HepG2 (cell line): ENCODE results near the gene SMIM44. TPM values are rescaled to one million over a fixed set of nuclear protein-coding genes. Genes with fewer than 3 reads are reported as not detected.

ENCODE experiments used
- ATAC-seq: fragments of 200-7000 bp; cut with Tn5 transposase; 3 replicates; pipeline ENCODE4 v1.9.1; 2020; ENCODE audit warnings: mild to moderate bottlenecking, moderate library complexity
- BruUV-seq: library from RNA; stranded (reverse); fragments of 400-500 nt; replicated peaks from 2 replicates; lab custom pipeline; 2021; lab: Mats Ljungman, UMichigan
- CTCF ChIA-PET: fragments of 300-600 bp; formaldehyde crosslinking; extraction: SDS; loops from one replicate; lab custom pipeline; 2021; ENCODE audit warnings: low total read pairs, inconsistent platforms, low intra/inter-chr PET ratio; lab: Yijun Ruan, JAX
- POLR2A ChIA-PET: fragments of 350-600 bp; sonication (Branson Sonifier 250); formaldehyde crosslinking; loops from one replicate; lab custom pipeline; 2020; ENCODE audit warnings: antibody characterized with exemption, inconsistent platforms; lab: Yijun Ruan, JAX
- DNase-seq: peaks from one replicate; pipeline ENCODE4 v3.0.0-alpha.2; 2015; ENCODE audit warnings: low spot score
- FAIRE-seq: peaks from 3 replicates; lab custom pipeline; 2011; peaks lifted over from hg19 to GRCh38; lab: Jason Lieb, UNC
- H2AFZ ChIP-seq: one replicate; pipeline ENCODE4 v1.6.1; 2011; ENCODE audit warnings: low read length, inconsistent platforms
- H3K27ac ChIP-seq: fragments of 300-600 bp; 3 replicates; pipeline ENCODE4 v1.8.0; 2011; ENCODE audit warnings: mixed run types, mild to moderate bottlenecking, mixed read lengths, low read length, inconsistent platforms; ENCODE audit not compliant: insufficient read depth; ENCODE audit errors: extremely low read length
- H3K27me3 ChIP-seq, 2 experiments: fragments of 200-600 bp in 1 of 2; 2 replicates in 1 of 2; 3 replicates in 1 of 2; pipeline versions ENCODE4 v1.6.0 to v1.8.0; 2011; ENCODE audit warnings: low read length in 2 of 2, mild to moderate bottlenecking in 2 of 2, moderate library complexity in 2 of 2, inconsistent platforms in 1 of 2; ENCODE audit not compliant: insufficient read depth in 2 of 2, control insufficient read depth in 1 of 2
- H3K36me3 ChIP-seq, 2 experiments: fragments of 200-600 bp in 1 of 2; replicated peaks in 1 of 2; 2 replicates in 1 of 2; 3 replicates in 1 of 2; pipeline versions ENCODE4 v1.5.1 to v1.8.0; 2011; ENCODE audit warnings: low read length in 2 of 2, inconsistent platforms in 1 of 2; ENCODE audit not compliant: insufficient read depth in 2 of 2, control insufficient read depth in 1 of 2
- H3K4me1 ChIP-seq: 2 replicates; pipeline ENCODE4 v1.5.1; 2012; ENCODE audit warnings: low read length, inconsistent platforms; ENCODE audit not compliant: insufficient read depth
- H3K4me2 ChIP-seq: 2 replicates; pipeline ENCODE4 v1.6.0; 2011; ENCODE audit warnings: low read depth, low read length, inconsistent platforms
- H3K4me3 ChIP-seq, 3 experiments: fragments of 200-600 bp in 1 of 3; sonication (generic), shearing (Covaris generic) in 1 of 3; replicated peaks in 1 of 3; 2 replicates each; pipeline ENCODE4 v1.5.1; 2011 to 2016; ENCODE audit warnings: low read length in 3 of 3, inconsistent platforms in 2 of 3, low read depth in 2 of 3, mild to moderate bottlenecking in 2 of 3, control low read depth in 1 of 3, mixed read lengths in 1 of 3; ENCODE audit not compliant: insufficient read depth in 1 of 3
- H3K79me2 ChIP-seq: one replicate; pipeline ENCODE4 v1.6.1; 2011; ENCODE audit warnings: low read length, inconsistent platforms; ENCODE audit not compliant: insufficient read depth
- H3K9ac ChIP-seq: 2 replicates; pipeline ENCODE4 v1.6.0; 2011; ENCODE audit warnings: mild to moderate bottlenecking, low read depth, low read length, inconsistent platforms; ENCODE audit not compliant: insufficient read depth
- H3K9me3 ChIP-seq: 2 replicates; pipeline ENCODE4 v1.5.1; 2012; ENCODE audit warnings: mild to moderate bottlenecking, low read length
- H4K20me1 ChIP-seq: 2 replicates; pipeline ENCODE4 v1.6.0; 2011; ENCODE audit warnings: inconsistent platforms, mild to moderate bottlenecking, low read length, moderate library complexity; ENCODE audit not compliant: insufficient read depth
- DPF2 ChIP-seq: sonication (generic); formaldehyde crosslinking; IDR thresholded peaks from 2 replicates; pipeline ENCODE4 v1.4.0; 2020; ENCODE audit warnings: mild to moderate bottlenecking, low read depth, missing genetic modification reagents, borderline replicate concordance
- FOXO4 ChIP-seq: sonication (generic); formaldehyde crosslinking; conservative IDR thresholded peaks from 2 replicates; pipeline ENCODE4 v1.8.1; 2023; ENCODE audit warnings: missing genetic modification reagents
- HNRNPL ChIP-seq: fragments of 200-400 bp; formaldehyde crosslinking; IDR thresholded peaks from 2 replicates; pipeline ENCODE4 v1.6.1; 2017; ENCODE audit warnings: mild to moderate bottlenecking, low read depth, low read length
- NFE2 ChIP-seq: sonication (generic); formaldehyde crosslinking; IDR thresholded peaks from 2 replicates; pipeline ENCODE4 v1.4.0; 2020; ENCODE audit warnings: missing genetic modification reagents
- RXRA ChIP-seq: sonication (generic); formaldehyde crosslinking; IDR thresholded peaks from 2 replicates; pipeline ENCODE4 v1.5.1; 2020; ENCODE audit warnings: missing genetic modification reagents
- THAP11 ChIP-seq: IDR thresholded peaks from 2 replicates; pipeline ENCODE4 v1.6.1; 2016; ENCODE audit warnings: missing biosample characterization, missing genetic modification reagents
- ZNF264 ChIP-seq: sonication (generic); formaldehyde crosslinking; IDR thresholded peaks from 2 replicates; pipeline ENCODE4 v1.4.0; 2020; ENCODE audit warnings: missing genetic modification reagents
- ZNF329 ChIP-seq: sonication (generic); formaldehyde crosslinking; IDR thresholded peaks from 2 replicates; pipeline ENCODE4 v1.9.0; 2021; ENCODE audit warnings: low read depth, mild to moderate bottlenecking, missing genetic modification reagents
- WGBS: methylation state at CpG from one replicate; pipeline ENCODE4 v1.1.6; 2017; ENCODE audit warnings: low lambda C conversion rate; 5-methylcytosine and 5-hydroxymethylcytosine counted together
- in situ Hi-C: cut with HindIII; loops from 2 replicates; pipeline ENCODE4 v1.10.0; 2017; ENCODE audit warnings: low pct_unique_long_range_greater_than_20kb; ENCODE audit not compliant: extremely low pct_ligation_motif_present
- intact Hi-C: fragments of 100-400 bp; cut with micrococcal nuclease; formaldehyde crosslinking; loops from one replicate; pipeline ENCODE4 v1.10.0; 2022; ENCODE audit not compliant: unreplicated experiment
- polyA plus RNA-seq, 8 experiments: library from polyadenylated mRNA; depleted of rRNA in 3 of 8; stranded (reverse) in 7 of 8; unstranded in 1 of 8; fragments of >200 nt; fragmentation: Illumina TruSeq in 4 of 8; extraction: Trizol in 4 of 8; gene quantifications; 2 replicates each; pipeline versions ENCODE4 v1.2.1 to v1.2.3, GENCODE V29; 2011 to 2016; ENCODE audit warnings: low read depth in 4 of 8, missing spikeins in 1 of 8, mixed read lengths in 1 of 8; ENCODE audit not compliant: insufficient read depth in 1 of 8
- total RNA-seq, 5 experiments: library from RNA; depleted of rRNA; stranded (reverse); fragments of >200 nt; fragmentation: Illumina TruSeq; extraction: Trizol; gene quantifications; 2 replicates each; pipeline ENCODE4 v1.2.3, GENCODE V29; 2016; ENCODE audit warnings: low read depth in 1 of 5

The SMIM44 gene
- total and polyA plus RNA-seq, 2 of the 13 experiments (the other 11 are each of a cell fraction or from before 2014, with no cell fraction given) = not detected

GRCh38 chr19:3477951-3478350 lies 5.3 kb downstream of the SMIM44 start:
- 95% methylated on average over 2 of the region's 2 CpGs for WGBS
- H3K27me3 ChIP-seq = no peaks in the 10 kb centered on the region
- ChIA-PET CTCF (no interaction called here), POLR2A (no interaction called here)
- H3K36me3 ChIP-seq = no peaks in the 10 kb centered on the region
- no peak for FAIRE-seq
- H3K9me3 ChIP-seq = no peaks in the 10 kb centered on the region
- no peak overlapping the region for H3K27ac ChIP-seq
- in situ Hi-C loops (no loop called here), intact Hi-C loops (no loop called here)
- no peak for ATAC-seq
- BruUV-seq = no TSS peak
- TF ChIP-seq DPF2 (CRISPR knock-in tag) (no peak), ZNF329 (CRISPR knock-in tag) (no peak), THAP11 (CRISPR knock-in tag) (no peak), RXRA (CRISPR knock-in tag) (no peak), FOXO4 (CRISPR knock-in tag) (no peak), NFE2 (CRISPR knock-in tag) (no peak)
- H3K4me3 ChIP-seq = no peak overlapping the region
- no peak for DNase-seq
- H4K20me1 ChIP-seq = no peaks in the 10 kb centered on the region
- no peak overlapping the region for H3K9ac ChIP-seq
- no peak overlapping the region for H2AFZ ChIP-seq
- peaks cover 32% of the 10 kb centered on the region for H3K4me1 ChIP-seq
- no peaks in the 10 kb centered on the region for H3K79me2 ChIP-seq
- no peak overlapping the region for H3K4me2 ChIP-seq

- Histone ChIP-seq H3K9me3 (no peaks in the 10 kb centered on the region), H3K79me2 (no peaks in the 10 kb centered on the region), H3K27me3 (no peaks in the 10 kb centered on the region), H3K36me3 (no peaks in the 10 kb centered on the region), H3K27ac (no peak overlapping the region), H2AFZ (no peak overlapping the region), H4K20me1 (no peaks in the 10 kb centered on the region), H3K4me2 (no peak overlapping the region), H3K4me1 (peaks cover 32% of the 10 kb centered on the region), H3K9ac (no peak overlapping the region), H3K4me3 (no peak overlapping the region)
- in situ Hi-C loops = no loop called here
- intact Hi-C loops = no loop called here
- ATAC-seq (no peak), DNase-seq (no peak), FAIRE-seq (no peak)
- CTCF ChIA-PET = no interaction called here
- POLR2A ChIA-PET = no interaction called here
- TF ChIP-seq ZNF264 (CRISPR knock-in tag) = no peak
- 0 out of 2 replicates have a peak, but pooled peaks have one; percentile 51 for TF ChIP-seq HNRNPL
- no TSS peak for BruUV-seq
Observed at GRCh38 chr19:3477506-3477905, 5.7 kb downstream of the SMIM44 start.
